Neural cell (in vitro differentiated cells): ENCODE data around the gene WNT10A. TPM values are rescaled to one million over a fixed set of nuclear protein-coding genes. Genes with fewer than 3 reads are reported as not detected.

ENCODE experiments used
- H2AFZ ChIP-seq: fragments of 200-600, 300-800 bp; sonication (generic), shearing (Covaris generic); 2 replicates; pipeline ENCODE4 v1.6.0; 2014; ENCODE audit warnings: low read depth, mild to moderate bottlenecking, antibody characterized with exemption, low read length, moderate library complexity
- H3F3A ChIP-seq: fragments of 200-600 bp; shearing (Covaris generic); 2 replicates; pipeline ENCODE4 v1.6.1; 2016; ENCODE audit warnings: mild to moderate bottlenecking, moderate library complexity, mixed read lengths, antibody characterized with exemption, low read length; ENCODE audit not compliant: insufficient read depth, poor library complexity, severe bottlenecking
- H3K27ac ChIP-seq: fragments of 200-600, 300-800 bp; sonication (generic), shearing (Covaris generic); 2 replicates; pipeline ENCODE4 v1.5.1; 2014; ENCODE audit warnings: mild to moderate bottlenecking, low read length, moderate library complexity
- H3K27me3 ChIP-seq: fragments of 300-800, 200-600 bp; sonication (generic), shearing (Covaris generic); 2 replicates; pipeline ENCODE4 v1.6.0; 2014; ENCODE audit warnings: mild to moderate bottlenecking, low read depth, low read length, moderate library complexity; ENCODE audit not compliant: insufficient read depth
- H3K36me3 ChIP-seq: fragments of 300-800, 200-600 bp; sonication (generic), shearing (Covaris generic); 2 replicates; pipeline ENCODE4 v1.5.1; 2014; ENCODE audit warnings: mild to moderate bottlenecking, antibody characterized with exemption, low read length, moderate library complexity; ENCODE audit not compliant: insufficient read depth
- H3K4me2 ChIP-seq: fragments of 300-800, 200-600 bp; sonication (generic), shearing (Covaris generic); 2 replicates; pipeline ENCODE4 v1.6.0; 2014; ENCODE audit warnings: mild to moderate bottlenecking, low read length
- H3K4me3 ChIP-seq: fragments of 300-800, 200-600 bp; sonication (generic), shearing (Covaris generic); 2 replicates; pipeline ENCODE4 v1.5.1; 2014; ENCODE audit warnings: mild to moderate bottlenecking, low read length, moderate library complexity
- H3K79me2 ChIP-seq: fragments of 200-600 bp; shearing (Covaris generic); replicated peaks from 2 replicates; pipeline ENCODE4 v1.6.0; 2014; ENCODE audit warnings: mild to moderate bottlenecking, low read length, moderate library complexity; ENCODE audit not compliant: insufficient read depth
- H3K9ac ChIP-seq: fragments of 300-800, 200-600 bp; sonication (generic), shearing (Covaris generic); 2 replicates; pipeline ENCODE4 v1.6.1; 2016; ENCODE audit warnings: mild to moderate bottlenecking, low read length, mixed read lengths
- H3K9me2 ChIP-seq: fragments of 200-600 bp; shearing (Covaris generic); 2 replicates; pipeline ENCODE4 v1.6.1; 2016; ENCODE audit warnings: mild to moderate bottlenecking, low read length, mixed read lengths; ENCODE audit not compliant: insufficient read depth
- H3K9me3 ChIP-seq: fragments of 200-600, 300-800 bp; sonication (generic), shearing (Covaris generic); 2 replicates; pipeline ENCODE4 v1.6.1; 2016; ENCODE audit warnings: mild to moderate bottlenecking, mixed run types, low read length, moderate library complexity, mixed read lengths
- H4K20me1 ChIP-seq: fragments of 200-600 bp; shearing (Covaris generic); 2 replicates; pipeline ENCODE4 v1.6.1; 2016; ENCODE audit warnings: mild to moderate bottlenecking, mixed run types; ENCODE audit not compliant: insufficient read depth
- EP300 ChIP-seq: fragments of 450-650 bp; conservative IDR thresholded peaks from 2 replicates; pipeline ENCODE4 v1.6.1; 2014; ENCODE audit warnings: antibody characterized with exemption, mild to moderate bottlenecking, moderate library complexity; ENCODE audit not compliant: poor library complexity, severe bottlenecking
- EZH2 ChIP-seq: fragments of 200-600, 300-800 bp; shearing (Covaris generic), sonication (generic); IDR thresholded peaks from 2 replicates; pipeline ENCODE4 v1.6.1; 2014; ENCODE audit warnings: antibody characterized with exemption, low read length, borderline replicate concordance, mild to moderate bottlenecking; ENCODE audit not compliant: insufficient read depth, poor library complexity, severe bottlenecking
- MXI1 ChIP-seq: fragments of 450-650 bp; conservative IDR thresholded peaks from 2 replicates; pipeline ENCODE4 v1.6.1; 2014; ENCODE audit warnings: antibody characterized with exemption, mild to moderate bottlenecking; ENCODE audit not compliant: poor library complexity, severe bottlenecking
- POLR2AphosphoS5 ChIP-seq: IDR thresholded peaks from 2 replicates; pipeline ENCODE4 v1.6.1; 2012
- RAD21 ChIP-seq: fragments of 450-650 bp; conservative IDR thresholded peaks from 2 replicates; pipeline ENCODE4 v1.6.1; 2014; ENCODE audit warnings: antibody characterized with exemption, mild to moderate bottlenecking, moderate library complexity
- SMC3 ChIP-seq: fragments of 450-650 bp; conservative IDR thresholded peaks from 2 replicates; pipeline ENCODE4 v1.6.1; 2014; ENCODE audit warnings: antibody characterized with exemption, mild to moderate bottlenecking, moderate library complexity; ENCODE audit not compliant: poor library complexity
- TAF1 ChIP-seq: IDR thresholded peaks from 2 replicates; pipeline ENCODE4 v1.6.1; 2012; ENCODE audit warnings: low read depth
- polyA plus RNA-seq: library from polyadenylated mRNA; depleted of rRNA; stranded (reverse); fragments of >200 nt; gene quantifications from 2 replicates; pipeline ENCODE4 v1.2.3, GENCODE V29; 2014
- TF ChIP-seq, protein P1 (sequence below): fragments of 450-650 bp; IDR thresholded peaks from 2 replicates; pipeline ENCODE4 v1.5.1; 2014; ENCODE audit warnings: antibody characterized with exemption, mild to moderate bottlenecking, moderate library complexity; ENCODE audit not compliant: poor library complexity, severe bottlenecking
- TF ChIP-seq, protein P2 (sequence below): IDR thresholded peaks from 2 replicates; pipeline ENCODE4 v1.6.1; 2012; ENCODE audit warnings: borderline replicate concordance

WNT10A gene
- polyA plus RNA-seq, 1 donor from 2014 or later: 0.14 TPM

DNA sequence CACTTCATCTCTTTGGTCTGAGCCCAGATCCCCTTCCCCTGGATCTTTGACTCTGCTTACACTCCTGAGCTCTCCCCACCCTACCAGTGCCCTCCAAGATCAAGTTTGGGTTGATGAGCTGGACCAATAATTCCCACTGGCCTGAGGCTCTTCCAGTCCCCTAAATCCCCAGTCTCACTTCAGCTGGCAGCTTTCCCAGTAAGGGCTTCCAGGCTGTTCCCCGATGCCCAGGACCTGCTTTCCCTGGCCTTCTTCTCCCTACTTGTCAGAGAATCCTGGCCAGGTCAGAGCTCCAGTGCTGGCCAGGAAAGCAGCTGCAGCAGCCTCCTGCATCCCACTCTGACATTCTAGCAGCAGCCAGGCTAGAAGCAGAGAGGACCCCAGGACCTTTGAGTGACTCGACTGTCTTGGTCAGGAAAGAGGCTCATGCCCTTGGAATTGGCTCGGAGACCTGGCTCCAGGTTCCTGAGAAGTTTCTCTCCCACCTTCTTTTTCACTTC, 17.6 kb upstream of the WNT10A start:
- no peaks in the 10 kb centered on the region for H3K9me2 ChIP-seq
- TF ChIP-seq RAD21 (no peak), SMC3 (no peak), EZH2 (no peak), MXI1 (no peak), TAF1 (no peak), EP300 (no peak), POLR2AphosphoS5 (no peak)
- TF ChIP-seq, protein P1, sequence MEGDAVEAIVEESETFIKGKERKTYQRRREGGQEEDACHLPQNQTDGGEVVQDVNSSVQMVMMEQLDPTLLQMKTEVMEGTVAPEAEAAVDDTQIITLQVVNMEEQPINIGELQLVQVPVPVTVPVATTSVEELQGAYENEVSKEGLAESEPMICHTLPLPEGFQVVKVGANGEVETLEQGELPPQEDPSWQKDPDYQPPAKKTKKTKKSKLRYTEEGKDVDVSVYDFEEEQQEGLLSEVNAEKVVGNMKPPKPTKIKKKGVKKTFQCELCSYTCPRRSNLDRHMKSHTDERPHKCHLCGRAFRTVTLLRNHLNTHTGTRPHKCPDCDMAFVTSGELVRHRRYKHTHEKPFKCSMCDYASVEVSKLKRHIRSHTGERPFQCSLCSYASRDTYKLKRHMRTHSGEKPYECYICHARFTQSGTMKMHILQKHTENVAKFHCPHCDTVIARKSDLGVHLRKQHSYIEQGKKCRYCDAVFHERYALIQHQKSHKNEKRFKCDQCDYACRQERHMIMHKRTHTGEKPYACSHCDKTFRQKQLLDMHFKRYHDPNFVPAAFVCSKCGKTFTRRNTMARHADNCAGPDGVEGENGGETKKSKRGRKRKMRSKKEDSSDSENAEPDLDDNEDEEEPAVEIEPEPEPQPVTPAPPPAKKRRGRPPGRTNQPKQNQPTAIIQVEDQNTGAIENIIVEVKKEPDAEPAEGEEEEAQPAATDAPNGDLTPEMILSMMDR: no peak
- TF ChIP-seq, protein P2, sequence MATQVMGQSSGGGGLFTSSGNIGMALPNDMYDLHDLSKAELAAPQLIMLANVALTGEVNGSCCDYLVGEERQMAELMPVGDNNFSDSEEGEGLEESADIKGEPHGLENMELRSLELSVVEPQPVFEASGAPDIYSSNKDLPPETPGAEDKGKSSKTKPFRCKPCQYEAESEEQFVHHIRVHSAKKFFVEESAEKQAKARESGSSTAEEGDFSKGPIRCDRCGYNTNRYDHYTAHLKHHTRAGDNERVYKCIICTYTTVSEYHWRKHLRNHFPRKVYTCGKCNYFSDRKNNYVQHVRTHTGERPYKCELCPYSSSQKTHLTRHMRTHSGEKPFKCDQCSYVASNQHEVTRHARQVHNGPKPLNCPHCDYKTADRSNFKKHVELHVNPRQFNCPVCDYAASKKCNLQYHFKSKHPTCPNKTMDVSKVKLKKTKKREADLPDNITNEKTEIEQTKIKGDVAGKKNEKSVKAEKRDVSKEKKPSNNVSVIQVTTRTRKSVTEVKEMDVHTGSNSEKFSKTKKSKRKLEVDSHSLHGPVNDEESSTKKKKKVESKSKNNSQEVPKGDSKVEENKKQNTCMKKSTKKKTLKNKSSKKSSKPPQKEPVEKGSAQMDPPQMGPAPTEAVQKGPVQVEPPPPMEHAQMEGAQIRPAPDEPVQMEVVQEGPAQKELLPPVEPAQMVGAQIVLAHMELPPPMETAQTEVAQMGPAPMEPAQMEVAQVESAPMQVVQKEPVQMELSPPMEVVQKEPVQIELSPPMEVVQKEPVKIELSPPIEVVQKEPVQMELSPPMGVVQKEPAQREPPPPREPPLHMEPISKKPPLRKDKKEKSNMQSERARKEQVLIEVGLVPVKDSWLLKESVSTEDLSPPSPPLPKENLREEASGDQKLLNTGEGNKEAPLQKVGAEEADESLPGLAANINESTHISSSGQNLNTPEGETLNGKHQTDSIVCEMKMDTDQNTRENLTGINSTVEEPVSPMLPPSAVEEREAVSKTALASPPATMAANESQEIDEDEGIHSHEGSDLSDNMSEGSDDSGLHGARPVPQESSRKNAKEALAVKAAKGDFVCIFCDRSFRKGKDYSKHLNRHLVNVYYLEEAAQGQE: no peak
- H3K9me3 ChIP-seq: no peaks in the 10 kb centered on the region
- no peak overlapping the region for H3K4me2 ChIP-seq
- H2AFZ ChIP-seq: no peak overlapping the region
- H3F3A ChIP-seq: no peaks in the 10 kb centered on the region
- H3K27ac ChIP-seq: no peak overlapping the region
- H3K79me2 ChIP-seq: no peaks in the 10 kb centered on the region
- no peaks in the 10 kb centered on the region for H4K20me1 ChIP-seq
- H3K36me3 ChIP-seq: no peaks in the 10 kb centered on the region
- no peak overlapping the region for H3K9ac ChIP-seq
- H3K27me3 ChIP-seq: peaks cover 76% of the 10 kb centered on the region
- H3K4me3 ChIP-seq: no peak overlapping the region

DNA sequence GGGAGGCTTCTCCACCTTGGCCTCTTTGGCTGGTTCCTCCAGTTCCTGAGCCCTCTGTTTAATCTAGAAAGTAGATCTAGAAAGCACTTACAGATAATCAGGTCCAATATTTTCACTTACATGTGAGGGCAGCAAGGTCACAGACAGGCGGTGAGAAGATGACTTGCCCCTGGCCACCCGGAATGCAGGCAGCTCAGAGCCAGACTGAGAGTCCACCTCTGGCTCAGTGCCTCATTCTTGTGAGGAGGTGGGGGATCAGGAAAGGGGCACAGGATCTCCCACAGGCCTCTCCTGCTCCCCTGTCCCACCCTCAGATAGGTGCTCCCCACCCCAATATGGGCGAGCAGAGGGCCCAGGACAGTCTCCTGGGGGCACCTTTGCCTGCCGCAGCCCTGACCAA, 15.3 kb upstream of the WNT10A start:
- no peaks in the 10 kb centered on the region for H3K9me2 ChIP-seq
- no peak overlapping the region for H3K4me2 ChIP-seq
- H4K20me1 ChIP-seq: no peaks in the 10 kb centered on the region
- H3F3A ChIP-seq: no peaks in the 10 kb centered on the region
- H3K79me2 ChIP-seq: no peaks in the 10 kb centered on the region
- no peak overlapping the region for H3K4me3 ChIP-seq
- H3K27me3 ChIP-seq: peaks cover 79% of the 10 kb centered on the region
- H3K9ac ChIP-seq: no peak overlapping the region
- H2AFZ ChIP-seq: no peak overlapping the region
- no peaks in the 10 kb centered on the region for H3K9me3 ChIP-seq
- no peak overlapping the region for H3K27ac ChIP-seq
- no peaks in the 10 kb centered on the region for H3K36me3 ChIP-seq
- no peak for TF ChIP-seq SMC3
- TF ChIP-seq, protein P2: no peak
